A673 (cell line): ENCODE measurements around the gene SLC47A1. TPM values are rescaled to one million over a fixed set of nuclear protein-coding genes. Genes with fewer than 3 reads are reported as not detected.
"Not testable (repeated sequence)": the region's sequence is repeated elsewhere in the genome, so short reads cannot be mapped to it uniquely, and the experiment has no call there.

Source experiments
- BruUV-seq: library from RNA; stranded (reverse); fragments of 400-500 nt; replicated peaks from 2 replicates; lab custom pipeline; 2021; lab: Mats Ljungman, UMichigan
- CTCF ChIA-PET: fragments of 300-600 bp; sonication (Branson Sonifier 250); formaldehyde crosslinking; loops from one replicate; lab custom pipeline; 2022; ENCODE audit warnings: antibody characterized with exemption; lab: Charles Lee
- POLR2A ChIA-PET: fragments of 300-600 bp; sonication (Branson Sonifier 250); formaldehyde crosslinking; loops from one replicate; lab custom pipeline; 2022; ENCODE audit warnings: antibody characterized with exemption; ENCODE audit not compliant: low non-redundant PET; lab: Charles Lee
- DNase-seq: peaks from one replicate; pipeline ENCODE4 v3.0.0-alpha.2; 2015; ENCODE audit warnings: low spot score
- H3K27ac ChIP-seq: fragments of 200-600 bp; sonication (generic); 2 replicates; pipeline ENCODE4 v1.5.1; 2016; ENCODE audit warnings: mixed run types, low read depth, mild to moderate bottlenecking, mixed read lengths, antibody characterized with exemption, low read length; ENCODE audit not compliant: poor library complexity, severe bottlenecking
- H3K27me3 ChIP-seq: fragments of 200-600 bp; sonication (generic); replicated peaks from 2 replicates; pipeline ENCODE4 v1.6.1; 2017; ENCODE audit warnings: mixed run types, low read depth, mild to moderate bottlenecking, mixed read lengths, antibody characterized with exemption, low read length; ENCODE audit not compliant: insufficient read depth, poor library complexity
- H3K36me3 ChIP-seq: fragments of 200-600 bp; sonication (generic); 2 replicates; pipeline ENCODE4 v1.6.1; 2016; ENCODE audit warnings: mixed run types, mild to moderate bottlenecking, mixed read lengths, antibody characterized with exemption, low read length; ENCODE audit not compliant: insufficient read depth, poor library complexity, severe bottlenecking
- H3K4me1 ChIP-seq: fragments of 200-600 bp; sonication (generic); 2 replicates; pipeline ENCODE4 v1.6.1; 2017; ENCODE audit warnings: mixed run types, mild to moderate bottlenecking, mixed read lengths, antibody characterized with exemption, low read length; ENCODE audit not compliant: insufficient read depth, poor library complexity, severe bottlenecking
- H3K4me3 ChIP-seq: fragments of 200-600 bp; sonication (generic); 2 replicates; pipeline ENCODE4 v1.5.1; 2016; ENCODE audit warnings: low read depth, mixed run types, mild to moderate bottlenecking, mixed read lengths, low read length; ENCODE audit not compliant: poor library complexity, severe bottlenecking
- H3K9me3 ChIP-seq: fragments of 200-600 bp; sonication (generic); 2 replicates; pipeline ENCODE4 v1.6.1; 2016; ENCODE audit warnings: mixed run types, low read depth, mild to moderate bottlenecking, mixed read lengths, antibody characterized with exemption, low read length; ENCODE audit not compliant: poor library complexity, severe bottlenecking
- CTCF ChIP-seq: fragments of 300-800, 200-600 bp; sonication (generic); conservative IDR thresholded peaks from 2 replicates; pipeline ENCODE4 v1.5.1; 2017; ENCODE audit warnings: low read depth, mild to moderate bottlenecking, antibody characterized with exemption, low read length, moderate library complexity, mixed read lengths
- EZH2 ChIP-seq: fragments of 200-600 bp; sonication (generic); IDR thresholded peaks from 2 replicates; pipeline ENCODE4 v1.6.1; 2017; ENCODE audit warnings: borderline replicate concordance, low read depth, mild to moderate bottlenecking, mixed read lengths, antibody characterized with exemption, low read length; ENCODE audit not compliant: poor library complexity, severe bottlenecking
- intact Hi-C: fragments of 100-400 bp; cut with micrococcal nuclease; formaldehyde crosslinking; loops from one replicate; pipeline ENCODE4 v1.10.0; 2022; ENCODE audit not compliant: unreplicated experiment
- total RNA-seq: library from RNA; stranded (reverse); gene quantifications from 2 replicates; pipeline ENCODE4 v1.2.3, GENCODE V29; 2021

SLC47A1 gene
- total RNA-seq, 1 experiment from 2014 or later, result 2.1 TPM

- Histone ChIP-seq H3K27me3 (peaks cover 6% of the 10 kb centered on the region), H3K9me3 (no peaks in the 10 kb centered on the region), H3K36me3 (no peaks in the 10 kb centered on the region), H3K4me3 (no peak overlapping the region), H3K4me1 (peaks cover 4% of the 10 kb centered on the region), H3K27ac (no peak overlapping the region)
- POLR2A ChIA-PET, result no interaction called here
- CTCF ChIA-PET, result no interaction called here
- no peak for TF ChIP-seq EZH2
- TF ChIP-seq CTCF, result no peak
- no peak for DNase-seq
- intact Hi-C loops, result no loop called here
- no TSS peak for BruUV-seq
Measured at GRCh38 chr17:19579192-19579761, 45.6 kb downstream of the SLC47A1 start.

- ChIA-PET POLR2A (no interaction called here), CTCF (no interaction called here)
- no peak for TF ChIP-seq CTCF
- no peak for TF ChIP-seq EZH2
- H3K27me3 ChIP-seq, result peaks cover 6% of the 10 kb centered on the region
- intact Hi-C loops, result no loop called here
- no peak overlapping the region for H3K27ac ChIP-seq
- no TSS peak for BruUV-seq
- peaks cover 4% of the 10 kb centered on the region for H3K4me1 ChIP-seq
- peak; percentile 19 for DNase-seq
- peak overlapping the region; percentile 42 for H3K4me3 ChIP-seq
- no peaks in the 10 kb centered on the region for H3K9me3 ChIP-seq
- no peaks in the 10 kb centered on the region for H3K36me3 ChIP-seq
Measured at GRCh38 chr17:19579867-19580565, 46.4 kb downstream of the SLC47A1 start.

- H3K4me1 ChIP-seq, CTCF ChIA-PET, intact Hi-C loops, BruUV-seq, H3K36me3 ChIP-seq, DNase-seq, POLR2A ChIA-PET, H3K27ac ChIP-seq, H3K9me3 ChIP-seq, H3K27me3 ChIP-seq: not testable (repeated sequence)
- H3K4me3 ChIP-seq, result peak overlapping the region; percentile 42
Measured at GRCh38 chr17:19580566-19580920, 46.9 kb downstream of the SLC47A1 start.

- H3K4me3 ChIP-seq, DNase-seq, H3K9me3 ChIP-seq, POLR2A ChIA-PET, H3K27ac ChIP-seq, CTCF ChIA-PET, intact Hi-C loops, H3K4me1 ChIP-seq, BruUV-seq, H3K27me3 ChIP-seq, H3K36me3 ChIP-seq: not testable (repeated sequence)
Measured at GRCh38 chr17:19582152-19582551, 48.5 kb downstream of the SLC47A1 start.
